ENCODE results near the gene CXXC4.

CXXC4 gene

GRCh38 chr4:104494822-104495559 lies at the start of gene CXXC4:
TSS of gene CXXC4 (minus strand) at chr4:104494894. CDS start at chr4:104491802, 3,092 bp downstream.
- DNase-seq = peak; percentile 62

- no peak for DNase-seq
These were observed 38.5 kb upstream of the CXXC4 start for GRCh38 chr4:104533156-104533555.

- DNase-seq = no peak
These were observed 38.0 kb upstream of the CXXC4 start for GRCh38 chr4:104532677-104533076.

- no peak for DNase-seq
These were observed 36.7 kb upstream of the CXXC4 start for GRCh38 chr4:104531390-104531789.

GRCh38 chr4:104530426-104530825 lies 35.7 kb upstream of the CXXC4 start:
- no peak for DNase-seq

- DNase-seq = no peak
These were observed 29.9 kb upstream of the CXXC4 start for GRCh38 chr4:104524591-104524990.

- DNase-seq = no peak
These were observed 29.3 kb upstream of the CXXC4 start for GRCh38 chr4:104524026-104524425.

- DNase-seq = no peak
These were observed 24.9 kb upstream of the CXXC4 start for GRCh38 chr4:104519588-104519987.

- no peak for DNase-seq
These were observed 22.2 kb upstream of the CXXC4 start for GRCh38 chr4:104516884-104517283.

- no peak for DNase-seq
These were observed 13.5 kb upstream of the CXXC4 start for GRCh38 chr4:104508224-104508623.

GRCh38 chr4:104507112-104507511 lies 12.4 kb upstream of the CXXC4 start:
- DNase-seq = no peak

GRCh38 chr4:104504536-104504935 lies 9.8 kb upstream of the CXXC4 start:
- no peak for DNase-seq

- DNase-seq = no peak
These were observed 7.8 kb upstream of the CXXC4 start for GRCh38 chr4:104502471-104502870.

GRCh38 chr4:104501290-104501689 lies 6.6 kb upstream of the CXXC4 start:
- DNase-seq = no peak

- DNase-seq = no peak
These were observed 5.7 kb upstream of the CXXC4 start for GRCh38 chr4:104500442-104500841.

- no peak for DNase-seq
These were observed 509 bp downstream of the CXXC4 start for GRCh38 chr4:104494185-104494584.

GRCh38 chr4:104493081-104493831 lies 1.4 kb downstream of the CXXC4 start:
- no peak for DNase-seq

- DNase-seq = no peak
These were observed 2.4 kb downstream of the CXXC4 start for GRCh38 chr4:104492183-104492771.

- DNase-seq = no peak
These were observed 3.1 kb downstream of the CXXC4 start for GRCh38 chr4:104491481-104492182.

GRCh38 chr4:104490770-104491480 lies 3.8 kb downstream of the CXXC4 start:
- DNase-seq = peak; percentile 50

GRCh38 chr4:104490096-104490769 lies 4.5 kb downstream of the CXXC4 start:
- no peak for DNase-seq

GRCh38 chr4:104489731-104490095 lies 5.0 kb downstream of the CXXC4 start:
- no peak for DNase-seq

Data from NCI-H2081 treated with DMSO at 0.1 percent for 48 hours (cell line).